ENCODE data around the gene ZBTB11.

GRCh38 chr3:101603184-101603583, 73.7 kb downstream of the ZBTB11 start:
- TF ChIP-seq YY1 (IDR thresholded peaks at IDR 0.05; ENCODE audit: extremely low read depth, insufficient replicate concordance, low read depth, low read length) (no peak), SIN3A (IDR thresholded peaks at IDR 0.05; ENCODE audit: low read depth) (no peak), POLR2AphosphoS5 (IDR thresholded peaks at IDR 0.05; ENCODE audit: low read depth, low read length) (no peak)
